Tibial artery (tissue), 4 donors: ENCODE data around the gene RAD51D.

Experiments used
- DNase-seq, 2 donors: peaks; one replicate each; pipeline ENCODE4 v3.0.0-alpha.2; 2019
- H3K27ac ChIP-seq, 2 donors: fragments of 200-600 bp; sonication (generic) in 1 of 2; 1 replicate in 1 of 2; 2 replicates in 1 of 2; pipeline ENCODE4 v1.5.1; 2018 to 2019; ENCODE audit warnings: mild to moderate bottlenecking in 1 of 2
- H3K27me3 ChIP-seq, 2 donors: fragments of 200-600 bp; sonication (generic) in 1 of 2; one replicate each; pipeline versions ENCODE4 v1.5.1 to v1.6.0; 2016 to 2019
- H3K36me3 ChIP-seq, 3 donors: fragments of 200-600 bp; sonication (generic) in 2 of 3; one replicate each; pipeline ENCODE4 v1.5.1; 2016 to 2019; ENCODE audit warnings: mild to moderate bottlenecking in 2 of 3
- H3K4me1 ChIP-seq, 4 donors: fragments of 200-600 bp; sonication (generic) in 2 of 4; 1 replicate in 3 of 4; 2 replicates in 1 of 4; pipeline ENCODE4 v1.5.1; 2016 to 2019
- H3K4me3 ChIP-seq, 2 donors: fragments of 200-600 bp; sonication (generic) in 1 of 2; 1 replicate in 1 of 2; 2 replicates in 1 of 2; pipeline ENCODE4 v1.5.1; 2018 to 2019; ENCODE audit warnings: mild to moderate bottlenecking in 2 of 2
- H3K9me3 ChIP-seq, 3 donors: fragments of 200-600 bp; sonication (generic) in 1 of 3; one replicate each; pipeline ENCODE4 v1.5.1; 2016 to 2019
- intact Hi-C: fragments of 100-400 bp; cut with DNase I; formaldehyde crosslinking; loops from one replicate; pipeline ENCODE4 v1.15.0; 2023; ENCODE audit warnings: low total_unique reads
- TF ChIP-seq, protein P1 (sequence below), 2 experiments: fragments of 200-600 bp in 1 of 2; fragments of 450-650 bp in 1 of 2; IDR thresholded peaks; one replicate each; pipeline ENCODE4 v1.5.1; 2017 to 2019; ENCODE audit warnings: antibody characterized with exemption in 2 of 2, mild to moderate bottlenecking in 1 of 2, moderate library complexity in 1 of 2

RAD51D gene

DNA sequence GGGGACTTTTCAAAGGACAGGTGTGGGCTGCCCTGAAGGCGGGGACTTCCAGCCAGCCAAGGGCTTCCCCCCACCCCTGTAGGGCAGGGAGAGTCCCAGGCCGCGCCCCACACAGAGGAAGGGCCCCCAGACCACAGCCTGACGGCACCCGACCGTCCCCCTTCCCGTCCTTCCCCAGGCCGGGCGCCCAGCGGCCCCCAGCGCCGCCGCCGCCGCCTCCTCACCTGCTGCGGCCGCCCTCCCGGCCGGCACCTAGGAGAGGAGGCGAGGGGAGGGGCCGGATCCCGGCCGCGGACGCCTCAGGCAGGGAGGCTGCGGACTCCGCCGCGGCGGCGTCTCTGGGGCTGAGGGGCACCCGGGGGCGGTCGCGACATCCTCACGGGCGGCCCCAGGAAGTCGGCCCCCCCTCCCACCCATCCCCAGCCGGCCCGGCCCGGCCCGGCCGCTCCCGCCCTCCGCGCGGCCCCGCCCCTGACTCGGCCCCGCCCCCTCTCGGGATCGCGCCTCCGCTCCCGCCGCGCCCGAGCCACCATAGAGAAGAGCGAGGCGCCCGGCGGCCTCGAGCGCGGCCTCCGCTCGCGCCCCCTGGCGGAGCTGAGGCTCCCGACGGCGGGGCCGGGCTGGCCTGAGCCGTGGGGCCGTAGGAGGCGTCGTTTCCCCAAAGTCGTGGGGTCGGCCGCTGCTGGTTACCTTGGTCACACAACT is 30.6 kb downstream of the RAD51D start:
- DNase-seq = peak; percentile 83 to 93
- no peaks in the 10 kb centered on the region for H3K36me3 ChIP-seq
- H3K4me3 ChIP-seq = peak overlapping the region; percentile 96 to 97
- intact Hi-C loops = loop anchor here (1.0 kb wide), 1 partner anchor 128 kb away; the partner anchor contains the start of genes CCT6B and ZNF830
- no peaks in the 10 kb centered on the region for H3K27me3 ChIP-seq
- H3K9me3 ChIP-seq = no peaks in the 10 kb centered on the region
- H3K4me1 ChIP-seq = peaks cover 0 to 24% (median 15%) of the 10 kb centered on the region in 4 donors
- TF ChIP-seq, protein P1, sequence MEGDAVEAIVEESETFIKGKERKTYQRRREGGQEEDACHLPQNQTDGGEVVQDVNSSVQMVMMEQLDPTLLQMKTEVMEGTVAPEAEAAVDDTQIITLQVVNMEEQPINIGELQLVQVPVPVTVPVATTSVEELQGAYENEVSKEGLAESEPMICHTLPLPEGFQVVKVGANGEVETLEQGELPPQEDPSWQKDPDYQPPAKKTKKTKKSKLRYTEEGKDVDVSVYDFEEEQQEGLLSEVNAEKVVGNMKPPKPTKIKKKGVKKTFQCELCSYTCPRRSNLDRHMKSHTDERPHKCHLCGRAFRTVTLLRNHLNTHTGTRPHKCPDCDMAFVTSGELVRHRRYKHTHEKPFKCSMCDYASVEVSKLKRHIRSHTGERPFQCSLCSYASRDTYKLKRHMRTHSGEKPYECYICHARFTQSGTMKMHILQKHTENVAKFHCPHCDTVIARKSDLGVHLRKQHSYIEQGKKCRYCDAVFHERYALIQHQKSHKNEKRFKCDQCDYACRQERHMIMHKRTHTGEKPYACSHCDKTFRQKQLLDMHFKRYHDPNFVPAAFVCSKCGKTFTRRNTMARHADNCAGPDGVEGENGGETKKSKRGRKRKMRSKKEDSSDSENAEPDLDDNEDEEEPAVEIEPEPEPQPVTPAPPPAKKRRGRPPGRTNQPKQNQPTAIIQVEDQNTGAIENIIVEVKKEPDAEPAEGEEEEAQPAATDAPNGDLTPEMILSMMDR (IDR thresholded peaks at IDR 0.05) = peak; percentile 73 to 87
- peak overlapping the region; percentile 91 to 93 for H3K27ac ChIP-seq

DNA sequence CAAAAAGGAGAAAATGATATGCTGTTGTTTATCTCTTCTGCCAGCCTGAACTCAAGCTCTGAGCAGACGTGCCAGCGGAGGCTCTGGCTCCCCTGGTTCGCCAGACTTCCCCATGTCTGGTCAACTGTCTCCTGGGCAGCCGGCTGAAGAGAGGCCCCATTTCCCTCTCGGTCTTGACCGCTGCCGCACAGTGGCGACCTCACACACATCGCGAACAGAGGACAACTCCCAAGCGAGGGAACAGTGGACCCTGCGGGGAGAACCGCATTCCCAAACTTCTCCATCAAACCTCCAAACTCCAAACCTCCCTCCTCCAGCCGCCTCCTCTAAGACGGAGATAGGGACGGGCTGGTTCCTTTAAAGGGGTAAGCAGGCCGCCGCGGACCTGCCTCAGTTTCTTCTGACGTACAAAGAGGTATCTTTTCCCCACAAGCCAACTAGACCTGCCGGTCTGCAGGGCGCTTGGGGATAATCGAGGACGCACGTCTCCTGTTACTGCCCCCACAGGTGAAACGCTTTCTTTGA is 31.2 kb downstream of the RAD51D start:
- Histone ChIP-seq H3K4me3 (peak overlapping the region; percentile 96 to 97), H3K4me1 (peaks cover 0 to 24% (median 15%) of the 10 kb centered on the region in 4 donors), H3K27ac (peak overlapping the region; percentile 91 to 93), H3K27me3 (no peaks in the 10 kb centered on the region), H3K36me3 (no peaks in the 10 kb centered on the region), H3K9me3 (no peaks in the 10 kb centered on the region)
- intact Hi-C loops = no loop called here
- DNase-seq = peak; percentile 57 to 77
- TF ChIP-seq, protein P1 (IDR thresholded peaks at IDR 0.05) = no peak

DNA sequence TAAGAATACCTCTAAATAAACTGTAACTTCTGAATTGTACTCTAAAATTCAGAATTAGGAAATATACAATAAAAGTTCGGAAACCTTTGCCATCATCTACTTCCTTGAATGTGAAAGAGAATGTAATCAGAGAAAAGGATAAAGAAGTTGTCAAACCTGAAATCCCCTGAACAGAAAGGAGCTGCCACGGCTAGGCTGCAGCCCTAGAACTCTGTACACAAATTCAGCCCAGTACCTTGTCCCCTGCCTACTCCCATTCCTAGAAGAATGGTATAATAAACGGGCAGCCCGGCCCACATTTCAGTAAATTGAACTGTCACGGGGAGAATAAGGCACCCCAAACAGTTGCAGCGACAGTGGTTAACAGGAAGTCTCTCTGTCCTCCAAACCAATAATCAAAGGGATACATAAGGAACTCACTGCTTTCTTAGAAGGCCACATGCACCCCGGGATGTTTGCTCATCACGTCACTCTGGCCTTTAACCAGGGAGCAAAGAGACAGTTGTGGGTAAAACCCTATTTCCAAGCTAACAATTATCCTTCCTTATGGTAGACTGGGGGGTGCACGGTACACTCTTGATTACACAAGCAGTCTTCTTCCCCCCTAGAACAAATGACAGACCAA is 31.8 kb downstream of the RAD51D start:
- H3K27me3 ChIP-seq = no peaks in the 10 kb centered on the region
- intact Hi-C loops = no loop called here
- H3K9me3 ChIP-seq = no peaks in the 10 kb centered on the region
- H3K36me3 ChIP-seq = no peaks in the 10 kb centered on the region
- H3K4me1 ChIP-seq = peaks cover 0 to 24% (median 15%) of the 10 kb centered on the region in 4 donors
- TF ChIP-seq, protein P1 (IDR thresholded peaks at IDR 0.05) = no peak
- no peak for DNase-seq
- peak overlapping the region; percentile 91 to 93 for H3K27ac ChIP-seq
- H3K4me3 ChIP-seq = peak overlapping the region; percentile 96 to 97

DNA sequence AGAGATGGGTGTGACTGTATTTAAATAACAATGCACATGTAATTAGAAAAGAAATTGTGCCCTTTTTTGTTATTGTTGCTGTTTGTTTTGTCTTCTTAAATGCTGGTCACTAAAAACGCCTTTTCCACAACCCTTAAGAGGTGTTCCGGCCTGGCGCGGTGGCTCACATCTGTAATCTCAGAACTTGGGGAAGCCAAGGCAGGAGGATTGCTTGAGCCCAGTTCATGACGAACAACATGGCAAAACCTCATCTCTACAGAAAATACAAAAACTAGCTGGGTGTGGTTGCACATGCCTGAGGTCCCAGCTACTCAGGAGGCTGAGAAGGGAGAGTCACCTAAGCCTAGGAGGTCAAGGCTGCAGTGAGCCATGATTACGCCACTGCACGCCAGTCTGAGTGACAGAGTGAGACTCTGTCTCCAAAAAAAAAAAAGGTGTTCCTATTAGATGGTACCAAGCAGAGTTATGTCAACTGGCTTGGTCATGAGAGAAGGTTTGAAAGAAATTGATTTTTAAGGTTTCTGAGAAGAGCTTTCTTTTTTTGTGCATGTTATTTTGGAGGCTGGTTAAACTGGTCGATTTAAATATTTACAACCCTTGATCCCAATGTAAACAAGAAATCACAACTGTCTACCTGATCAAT is 32.6 kb downstream of the RAD51D start:
- TF ChIP-seq, protein P1 (IDR thresholded peaks at IDR 0.05) = no peak
- H3K36me3 ChIP-seq = no peaks in the 10 kb centered on the region
- peaks cover 0 to 28% (median 15%) of the 10 kb centered on the region in 4 donors for H3K4me1 ChIP-seq
- H3K4me3 ChIP-seq = peak overlapping the region in 1 of 2 donors; percentile 96
- no peaks in the 10 kb centered on the region for H3K27me3 ChIP-seq
- DNase-seq = no peak
- intact Hi-C loops = no loop called here
- H3K9me3 ChIP-seq = no peaks in the 10 kb centered on the region
- H3K27ac ChIP-seq = no peak overlapping the region

DNA sequence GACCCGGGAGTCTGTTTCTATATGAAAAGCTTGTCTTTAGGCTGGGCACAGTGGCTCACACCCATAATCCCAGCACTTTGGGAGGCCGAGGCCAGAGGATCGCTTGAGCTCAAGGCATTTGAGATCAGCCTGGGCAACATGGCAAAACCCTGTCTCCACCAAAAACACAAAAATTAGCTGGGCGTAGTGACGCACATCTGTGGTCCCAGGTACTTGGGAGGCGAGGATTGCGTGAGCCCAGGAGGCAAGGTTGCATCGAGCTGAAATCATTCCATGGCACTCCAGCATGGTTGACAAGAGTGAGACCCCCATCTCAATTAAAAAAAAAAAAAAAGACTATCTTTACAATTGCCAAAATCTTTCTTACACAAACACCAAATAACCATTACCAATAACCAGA is 33.5 kb downstream of the RAD51D start:
- no peaks in the 10 kb centered on the region for H3K9me3 ChIP-seq
- intact Hi-C loops = no loop called here
- H3K36me3 ChIP-seq = no peaks in the 10 kb centered on the region
- H3K4me1 ChIP-seq = peaks cover 0 to 28% (median 15%) of the 10 kb centered on the region in 4 donors
- H3K27ac ChIP-seq = no peak overlapping the region
- H3K4me3 ChIP-seq = no peak overlapping the region
- no peak for DNase-seq
- TF ChIP-seq, protein P1 (IDR thresholded peaks at IDR 0.05) = no peak
- H3K27me3 ChIP-seq = no peaks in the 10 kb centered on the region
